Activated CD4-positive, alpha-beta memory T cell treated with anti-CD3 and anti-CD28 coated beads, Interleukin-2, amount 10 ng/mL, durations not matched to agents 7 days and 5 days (primary cell): Measurements from ENCODE around the gene GIMAP6. TPM values are rescaled to one million over a fixed set of nuclear protein-coding genes. Genes with fewer than 3 reads are reported as not detected.
"Not testable (repeated sequence)": the region's sequence is repeated elsewhere in the genome, so short reads cannot be mapped to it uniquely, and the experiment has no call there.

Experiments
- CTCF ChIA-PET: fragments of 350-600 bp; sonication (Branson Sonifier 250); formaldehyde crosslinking; loops from one replicate; lab custom pipeline; 2021; ENCODE audit warnings: antibody characterized with exemption, inconsistent platforms; lab: Charles Lee
- POLR2A ChIA-PET: fragments of 350-600 bp; sonication (Branson Sonifier 250); formaldehyde crosslinking; loops from one replicate; lab custom pipeline; 2021; ENCODE audit warnings: antibody characterized with exemption; lab: Charles Lee
- DNase-seq: peaks from one replicate; pipeline ENCODE4 v3.0.0-alpha.2; 2020
- H3K27ac Mint-ChIP-seq: one replicate; pipeline ENCODE4 v1.8.0; 2021; ENCODE audit warnings: mild to moderate bottlenecking, mixed read lengths
- H3K27me3 Mint-ChIP-seq: one replicate; pipeline ENCODE4 v1.8.0; 2021; ENCODE audit warnings: mixed read lengths
- H3K36me3 Mint-ChIP-seq: one replicate; pipeline ENCODE4 v1.8.0; 2021; ENCODE audit warnings: low read depth, mixed read lengths
- H3K4me1 Mint-ChIP-seq: one replicate; pipeline ENCODE4 v1.8.0; 2021; ENCODE audit warnings: mixed read lengths
- H3K4me3 Mint-ChIP-seq: one replicate; pipeline ENCODE4 v1.8.0; 2021; ENCODE audit warnings: mild to moderate bottlenecking, mixed read lengths
- H3K9me3 Mint-ChIP-seq: one replicate; pipeline ENCODE4 v1.8.0; 2021; ENCODE audit warnings: mixed read lengths
- total RNA-seq, 2 experiments: library from RNA; stranded (reverse); gene quantifications; one replicate each; pipeline ENCODE4 v1.2.3, GENCODE V29; 2021

Gene GIMAP6
- total RNA-seq, 2 experiments from 2014 or later: 84.9 to 85.9 TPM

- H3K4me1 Mint-ChIP-seq: no peaks in the 10 kb centered on the region
- peaks cover 57% of the 10 kb centered on the region for H3K9me3 Mint-ChIP-seq
- no peak overlapping the region for H3K27ac Mint-ChIP-seq
- no peaks in the 10 kb centered on the region for H3K27me3 Mint-ChIP-seq
- POLR2A ChIA-PET: interaction anchor here (1.2 to 2.6 kb wide), 3 partner anchors 8 to 54 kb away, joined by 3 to 7 read pairs (median 3); partner anchors contain the start of gene GIMAP6
- no peak overlapping the region for H3K4me3 Mint-ChIP-seq
- no peak for DNase-seq
- CTCF ChIA-PET: no interaction called here
- peaks cover 58% of the 10 kb centered on the region for H3K36me3 Mint-ChIP-seq
Observed at GRCh38 chr7:150641854-150642253, 9.7 kb upstream of the GIMAP6 start.

DNA sequence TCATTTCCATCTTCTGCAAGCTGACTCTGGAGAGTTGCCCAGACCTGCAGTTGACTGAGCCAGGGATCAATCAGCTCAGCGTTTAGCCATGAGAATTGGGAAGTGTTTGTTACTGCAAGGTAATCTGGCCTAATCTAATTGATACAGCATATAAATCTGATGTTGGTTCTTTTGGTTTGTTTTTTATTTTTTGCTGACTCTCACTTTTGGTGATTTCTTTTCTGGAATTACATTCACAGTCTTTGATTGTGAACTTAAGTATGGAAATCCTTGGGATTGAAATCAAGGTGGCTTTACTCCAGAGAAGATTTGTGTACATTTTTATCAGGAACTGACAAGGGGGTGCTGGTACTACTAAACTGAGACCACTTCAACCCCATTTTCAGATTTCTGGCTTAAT lies 1.7 kb upstream of the GIMAP6 start:
- Mint-ChIP-seq H3K9me3 (peaks cover 40% of the 10 kb centered on the region), H3K4me3 (peak overlapping the region; percentile 31), H3K27ac (peak overlapping the region; percentile 63), H3K4me1 (peaks cover 53% of the 10 kb centered on the region), H3K27me3 (no peaks in the 10 kb centered on the region), H3K36me3 (peaks cover 75% of the 10 kb centered on the region)
- CTCF ChIA-PET: interaction anchor here (0.9 kb wide), 1 partner anchor 185 kb away, joined by 3 read pairs; no protein-coding TSS in a partner anchor
- no peak for DNase-seq
- POLR2A ChIA-PET: no interaction called here

GRCh38 chr7:150631084-150631826 lies 930 bp downstream of the GIMAP6 start:
- Mint-ChIP-seq H3K4me1 (peaks cover 77% of the 10 kb centered on the region), H3K27me3 (no peaks in the 10 kb centered on the region), H3K4me3 (peak overlapping the region; percentile 98), H3K27ac (peak overlapping the region; percentile 89), H3K36me3 (peaks cover 77% of the 10 kb centered on the region), H3K9me3 (peaks cover 17% of the 10 kb centered on the region)
- ChIA-PET CTCF (interaction anchor here (1.0 to 1.7 kb wide), 7 partner anchors 63 to 225 kb away, joined by 3 to 16 read pairs (median 5); partner anchors contain the start of gene GIMAP4), POLR2A (interaction anchor here (0.6 to 4.8 kb wide), 25 partner anchors 9 to 184 kb away, joined by 3 to 39 read pairs (median 6); partner anchors contain the start of genes GIMAP1, GIMAP2, GIMAP4 and GIMAP5)
- peak; percentile 70 for DNase-seq

DNA sequence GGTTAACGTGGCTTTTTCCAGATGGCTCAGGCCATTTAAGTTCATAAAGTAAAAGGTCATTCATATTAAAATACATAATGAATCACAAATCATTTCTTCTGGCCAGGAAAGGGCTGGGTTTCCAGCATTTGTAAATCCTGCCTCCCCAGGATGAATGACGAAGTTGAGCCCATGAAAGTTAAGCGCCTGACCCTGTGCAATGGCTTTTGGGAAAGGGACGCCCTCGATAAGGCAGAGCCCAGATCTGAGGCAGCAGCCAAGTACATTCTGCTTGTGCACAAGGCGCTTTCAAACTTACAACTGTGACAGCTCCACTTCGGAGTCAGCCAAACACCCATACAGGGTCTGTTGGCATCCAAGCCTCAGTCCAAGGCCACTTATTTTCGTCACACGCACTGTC lies 2.8 kb downstream of the GIMAP6 start:
- peaks cover 84% of the 10 kb centered on the region for H3K4me1 Mint-ChIP-seq
- peaks cover 7% of the 10 kb centered on the region for H3K9me3 Mint-ChIP-seq
- ChIA-PET CTCF (interaction anchor here (0.7 to 1.2 kb wide), 2 partner anchors 53 to 60 kb away, joined by 3 to 4 read pairs; no protein-coding TSS in a partner anchor), POLR2A (interaction anchor here (0.7 to 4.8 kb wide), 4 partner anchors 8 to 163 kb away, joined by 4 to 27 read pairs (median 16); partner anchors contain the start of gene GIMAP5)
- no peak overlapping the region for H3K4me3 Mint-ChIP-seq
- peaks cover 81% of the 10 kb centered on the region for H3K36me3 Mint-ChIP-seq
- DNase-seq: no peak
- H3K27ac Mint-ChIP-seq: peak overlapping the region; percentile 89
- no peaks in the 10 kb centered on the region for H3K27me3 Mint-ChIP-seq

- ChIA-PET CTCF (no interaction called here), POLR2A (interaction anchor here (1.5 kb wide), 1 partner anchor 59 kb away, joined by 4 read pairs; no protein-coding TSS in a partner anchor)
- H3K27ac Mint-ChIP-seq: no peak overlapping the region
- DNase-seq: no peak
- peaks cover 7% of the 10 kb centered on the region for H3K9me3 Mint-ChIP-seq
- no peaks in the 10 kb centered on the region for H3K27me3 Mint-ChIP-seq
- H3K4me1 Mint-ChIP-seq: peaks cover 89% of the 10 kb centered on the region
- peaks cover 88% of the 10 kb centered on the region for H3K36me3 Mint-ChIP-seq
- no peak overlapping the region for H3K4me3 Mint-ChIP-seq
Observed at GRCh38 chr7:150627959-150628358, 4.2 kb downstream of the GIMAP6 start.

- ChIA-PET CTCF (interaction anchor here (1.2 kb wide), 1 partner anchor 178 kb away, joined by 3 read pairs; no protein-coding TSS in a partner anchor), POLR2A (interaction anchor here (1.5 kb wide), 1 partner anchor 42 kb away, joined by 3 read pairs; no protein-coding TSS in a partner anchor)
- H3K9me3 Mint-ChIP-seq: peaks cover 7% of the 10 kb centered on the region
- no peaks in the 10 kb centered on the region for H3K27me3 Mint-ChIP-seq
- peaks cover 84% of the 10 kb centered on the region for H3K36me3 Mint-ChIP-seq
- H3K27ac Mint-ChIP-seq: no peak overlapping the region
- DNase-seq: no peak
- peaks cover 84% of the 10 kb centered on the region for H3K4me1 Mint-ChIP-seq
- H3K4me3 Mint-ChIP-seq: no peak overlapping the region
Observed at GRCh38 chr7:150626696-150627095, 5.5 kb downstream of the GIMAP6 start.

GRCh38 chr7:150621376-150621775 lies 10.8 kb downstream of the GIMAP6 start:
- H3K4me3 Mint-ChIP-seq: no peak overlapping the region
- DNase-seq: no peak
- peaks cover 62% of the 10 kb centered on the region for H3K4me1 Mint-ChIP-seq
- H3K9me3 Mint-ChIP-seq: peaks cover 7% of the 10 kb centered on the region
- CTCF ChIA-PET: interaction anchor here (1.2 to 1.7 kb wide), 4 partner anchors 52 to 170 kb away, joined by 3 to 5 read pairs (median 4); no protein-coding TSS in a partner anchor
- peak overlapping the region; percentile 82 for H3K27ac Mint-ChIP-seq
- peaks cover 43% of the 10 kb centered on the region for H3K36me3 Mint-ChIP-seq
- no peaks in the 10 kb centered on the region for H3K27me3 Mint-ChIP-seq
- POLR2A ChIA-PET: interaction anchor here (0.7 to 3.6 kb wide), 13 partner anchors 9 to 173 kb away, joined by 3 to 27 read pairs (median 5); partner anchors contain the start of genes GIMAP2, GIMAP4, GIMAP5 and GIMAP6

DNA sequence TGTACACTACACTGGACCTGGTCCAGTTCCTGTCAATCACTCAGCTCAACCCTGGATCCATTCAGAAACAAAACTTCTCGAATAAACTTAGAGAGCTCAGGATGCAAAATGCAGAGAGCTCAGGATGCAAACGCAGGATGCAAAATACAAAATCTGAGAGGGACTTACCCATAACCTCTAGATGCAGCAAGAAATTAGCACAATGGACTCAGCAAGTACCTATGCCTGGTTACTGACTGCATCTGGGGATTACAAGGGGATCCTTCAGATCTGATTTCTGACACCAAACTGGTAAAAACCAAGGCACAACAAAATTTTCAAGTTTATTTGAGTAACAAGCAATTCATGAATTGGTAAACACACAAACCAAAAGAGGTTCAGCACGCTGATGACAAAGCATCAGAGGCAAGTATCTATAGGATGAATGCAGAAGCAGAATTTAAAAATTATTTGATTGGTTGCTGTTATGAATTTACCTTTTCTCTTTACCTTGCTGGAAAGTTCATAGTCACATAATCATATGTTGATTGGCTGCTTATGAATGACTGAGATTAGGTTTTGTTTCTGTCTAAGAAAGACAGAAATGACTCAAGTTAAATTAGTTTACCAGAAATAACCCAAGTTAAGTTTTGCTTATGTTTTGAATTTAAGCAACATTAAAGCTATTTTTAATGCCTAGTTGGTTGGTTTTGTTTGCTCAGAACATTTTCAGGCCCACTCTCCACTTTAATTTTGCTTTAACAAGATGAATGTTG lies 11.4 kb downstream of the GIMAP6 start:
- peaks cover 7% of the 10 kb centered on the region for H3K9me3 Mint-ChIP-seq
- ChIA-PET POLR2A (interaction anchor here (0.7 to 3.6 kb wide), 13 partner anchors 10 to 172 kb away, joined by 3 to 27 read pairs (median 5); partner anchors contain the start of genes GIMAP2, GIMAP4, GIMAP5 and GIMAP6), CTCF (interaction anchor here (0.6 to 1.7 kb wide), 3 partner anchors 10 to 100 kb away, joined by 3 to 5 read pairs (median 4); no protein-coding TSS in a partner anchor)
- H3K4me1 Mint-ChIP-seq: peaks cover 56% of the 10 kb centered on the region
- H3K4me3 Mint-ChIP-seq: no peak overlapping the region
- H3K27ac Mint-ChIP-seq: peak overlapping the region; percentile 82
- no peak for DNase-seq
- no peaks in the 10 kb centered on the region for H3K27me3 Mint-ChIP-seq
- peaks cover 37% of the 10 kb centered on the region for H3K36me3 Mint-ChIP-seq

DNA sequence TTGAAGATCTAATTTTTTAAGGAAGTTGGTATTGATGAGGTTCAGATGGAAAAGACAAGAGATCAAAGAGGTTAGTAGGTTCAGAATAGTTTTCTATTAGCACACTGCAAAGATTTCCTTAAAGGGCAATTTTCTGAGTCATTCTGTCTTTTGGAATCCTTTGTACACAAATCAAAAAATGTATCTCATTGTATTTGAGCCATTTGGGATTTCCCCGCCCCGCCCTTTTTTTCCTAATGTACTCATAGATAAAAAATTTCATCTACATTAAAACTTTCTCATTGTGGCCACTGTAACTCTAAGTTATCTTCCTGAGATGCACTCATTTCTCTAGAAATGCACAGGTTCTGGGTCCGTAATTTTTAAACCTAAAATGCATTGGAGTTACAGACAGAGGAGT lies 12.1 kb downstream of the GIMAP6 start:
- Mint-ChIP-seq H3K9me3 (peaks cover 7% of the 10 kb centered on the region), H3K4me1 (peaks cover 53% of the 10 kb centered on the region), H3K4me3 (no peak overlapping the region), H3K27me3 (no peaks in the 10 kb centered on the region), H3K36me3 (peaks cover 29% of the 10 kb centered on the region), H3K27ac (peak overlapping the region; percentile 82)
- ChIA-PET CTCF (interaction anchor here (0.6 to 1.0 kb wide), 2 partner anchors 9 to 101 kb away, joined by 3 to 4 read pairs; no protein-coding TSS in a partner anchor), POLR2A (interaction anchor here (1.1 to 3.6 kb wide), 6 partner anchors 11 to 168 kb away, joined by 5 to 27 read pairs (median 13); partner anchors contain the start of genes GIMAP2, GIMAP4, GIMAP6 and GIMAP7)
- DNase-seq: no peak

GRCh38 chr7:150615221-150615755 lies 16.9 kb downstream of the GIMAP6 start:
- Mint-ChIP-seq H3K27ac (peak overlapping the region; percentile 47), H3K36me3 (peaks cover 43% of the 10 kb centered on the region), H3K4me1 (peaks cover 47% of the 10 kb centered on the region), H3K9me3 (peaks cover 23% of the 10 kb centered on the region)
- DNase-seq, H3K4me3 Mint-ChIP-seq, H3K27me3 Mint-ChIP-seq, CTCF ChIA-PET: not testable (repeated sequence)
- POLR2A ChIA-PET: interaction anchor here (0.7 to 1.4 kb wide), 4 partner anchors 17 to 117 kb away, joined by 3 to 6 read pairs (median 4); partner anchors contain the start of gene GIMAP6

DNA sequence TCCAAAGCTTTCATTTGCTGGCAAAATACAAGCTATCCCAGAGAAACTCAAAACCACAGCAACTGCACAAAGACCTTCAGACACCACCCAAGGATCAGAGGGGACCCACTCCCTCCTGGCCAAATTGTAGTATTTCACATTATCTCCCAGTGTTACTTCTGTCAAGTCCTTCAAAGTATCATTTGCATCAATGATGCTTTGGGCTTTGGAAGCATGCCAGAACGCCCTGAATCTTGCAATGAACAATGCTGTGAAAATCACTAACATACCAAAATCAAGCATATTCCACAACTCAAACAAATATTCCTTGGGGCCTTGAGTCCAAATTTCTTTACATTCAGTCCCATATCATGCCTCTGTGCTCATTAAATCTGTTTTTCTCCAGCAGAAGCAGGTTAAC lies 17.8 kb downstream of the GIMAP6 start:
- CTCF ChIA-PET, DNase-seq, H3K27me3 Mint-ChIP-seq, H3K4me3 Mint-ChIP-seq: not testable (repeated sequence)
- POLR2A ChIA-PET: interaction anchor here (0.7 to 1.4 kb wide), 5 partner anchors 18 to 118 kb away, joined by 3 to 6 read pairs (median 4); partner anchors contain the start of genes GIMAP6 and GIMAP7
- H3K4me1 Mint-ChIP-seq: peaks cover 48% of the 10 kb centered on the region
- H3K36me3 Mint-ChIP-seq: peaks cover 50% of the 10 kb centered on the region
- H3K27ac Mint-ChIP-seq: peak overlapping the region; percentile 47
- H3K9me3 Mint-ChIP-seq: peaks cover 28% of the 10 kb centered on the region
